ENCODE data around the gene ZNF497. TPM values are rescaled to one million over a fixed set of nuclear protein-coding genes. Genes with fewer than 3 reads are reported as not detected.
A peak's percentile ranks its signal among the peaks of the same experiment; 100 is the strongest.

The ZNF497 gene
- total and polyA plus RNA-seq, 2 of the 13 experiments (the other 11 are each of a cell fraction or from before 2014, with no cell fraction given): 1.5 to 1.9 TPM

- TF ChIP-seq ARID3A (IDR thresholded peaks at IDR 0.05; ENCODE audit: low read depth, low read length) (no peak), ZNF713 (CRISPR knock-in tag; IDR thresholded peaks at IDR 0.05) (no peak), ZFP36L1 (CRISPR knock-in tag; IDR thresholded peaks at IDR 0.05) (peak; percentile 91), ZNF326 (CRISPR knock-in tag; IDR thresholded peaks at IDR 0.05; ENCODE audit: borderline replicate concordance) (no peak; the same call in 1 of the 2 replicates), UBTF (CRISPR knock-in tag; IDR thresholded peaks at IDR 0.05) (peak; percentile 99), KLF9 (CRISPR knock-in tag; IDR thresholded peaks at IDR 0.05; ENCODE audit: low read depth) (no peak), STAT5B (CRISPR knock-in tag; IDR thresholded peaks at IDR 0.05) (no peak), KDM5B (CRISPR knock-in tag; IDR thresholded peaks at IDR 0.05; ENCODE audit: borderline replicate concordance) (peak; percentile 52; the same call in 1 of the 2 replicates), NFE2 (CRISPR knock-in tag; IDR thresholded peaks at IDR 0.05) (no peak), BCL3 (CRISPR knock-in tag; IDR thresholded peaks at IDR 0.05) (peak; percentile 81; the same call in 1 of the 2 replicates), PHF5A (CRISPR knock-in tag; IDR thresholded peaks at IDR 0.05; ENCODE audit: low read depth, unreplicated experiment) (no peak), ZNF547 (CRISPR knock-in tag; IDR thresholded peaks at IDR 0.05) (peak; percentile 91), THAP7 (CRISPR knock-in tag; IDR thresholded peaks at IDR 0.05) (peak; percentile 64), ZGPAT (CRISPR knock-in tag; IDR thresholded peaks at IDR 0.05) (peak; percentile 86; the same call in 1 of the 2 replicates), POLR2AphosphoS5 (IDR thresholded peaks at IDR 0.05; ENCODE audit: low read depth, low read length) (peak; percentile 73), NR3C1 (CRISPR knock-in tag; IDR thresholded peaks at IDR 0.05) (no peak), ZNF292 (CRISPR knock-in tag; IDR thresholded peaks at IDR 0.05; ENCODE audit: borderline replicate concordance, low read depth) (no peak; the same call in 1 of the 2 replicates), ZNF724P (CRISPR knock-in tag; IDR thresholded peaks at IDR 0.05; ENCODE audit: borderline replicate concordance) (no peak), ZSCAN20 (CRISPR knock-in tag; IDR thresholded peaks at IDR 0.05; ENCODE audit: borderline replicate concordance) (no peak), SP2 (CRISPR knock-in tag; IDR thresholded peaks at IDR 0.05) (peak; percentile 67), ZNF101 (CRISPR knock-in tag; IDR thresholded peaks at IDR 0.05; ENCODE audit: borderline replicate concordance, low read depth) (0 out of 2 replicates have a peak, but pooled peaks have one; percentile 80), TMF1 (CRISPR knock-in tag; IDR thresholded peaks at IDR 0.05; ENCODE audit: low read depth) (no peak; the same call in 1 of the 2 replicates), ZNF672 (CRISPR knock-in tag; IDR thresholded peaks at IDR 0.05) (peak; percentile 64)
Measured at GRCh38 chr19:58326914-58327726, 35.4 kb downstream of the ZNF497 start, which contains the start of gene ZSCAN22 (continued).
